GM10847 (cell line): ENCODE measurements around the gene HOXB4.

ENCODE experiments used
- POLR2A ChIP-seq: IDR thresholded peaks from 2 replicates; pipeline ENCODE4 v1.6.1; 2011; ENCODE audit not compliant: insufficient read length; ENCODE audit errors: extremely low read depth

HOXB4 gene

GRCh38 chr17:48539177-48539576, 39.0 kb downstream of the HOXB4 start:
- no peak for TF ChIP-seq POLR2A

GRCh38 chr17:48537316-48537715, 40.8 kb downstream of the HOXB4 start:
- no peak for TF ChIP-seq POLR2A

- TF ChIP-seq POLR2A: no peak
These were observed 45.9 kb downstream of the HOXB4 start for GRCh38 chr17:48532261-48532660.

- no peak for TF ChIP-seq POLR2A
These were observed 47.3 kb downstream of the HOXB4 start, which contains the start of gene HOXB1 for GRCh38 chr17:48530887-48531272. Gene HOXB1, minus strand, starts transcription at chr17:48531011. Its CDS starts 107 bp downstream, at chr17:48530904.

- TF ChIP-seq POLR2A: no peak
These were observed 47.8 kb downstream of the HOXB4 start for GRCh38 chr17:48530208-48530886.

GRCh38 chr17:48529683-48530009, 48.5 kb downstream of the HOXB4 start:
- TF ChIP-seq POLR2A: no peak

- no peak for TF ChIP-seq POLR2A
These were observed 49.0 kb downstream of the HOXB4 start for GRCh38 chr17:48528936-48529682.

- TF ChIP-seq POLR2A: no peak
These were observed 49.8 kb downstream of the HOXB4 start for GRCh38 chr17:48528153-48528935.

- TF ChIP-seq POLR2A: no peak
These were observed 50.6 kb downstream of the HOXB4 start for GRCh38 chr17:48527547-48527932.

- TF ChIP-seq POLR2A: no peak
These were observed 51.3 kb downstream of the HOXB4 start for GRCh38 chr17:48526608-48527546.
